ENCODE data around the gene AAGAB.
A peak's percentile ranks its signal among the peaks of the same experiment; 100 is the strongest.
"Not testable (repeated sequence)": the region's sequence is repeated elsewhere in the genome, so short reads cannot be mapped to it uniquely, and the experiment has no call there.

AAGAB gene

GRCh38 chr15:67246606-67247005 lies 7.9 kb downstream of the AAGAB start:
- TF ChIP-seq SP2 (tag by site-specific recombination; IDR thresholded peaks at IDR 0.05), result peak; percentile 8; the same call in 1 of the 2 replicates
- not testable (repeated sequence) for H3K9me3 ChIP-seq (ENCODE audit: control insufficient read depth, insufficient read depth, low read depth, low read length); H3K36me3 ChIP-seq (ENCODE audit: control insufficient read depth in 2 of 2, insufficient read depth in 1 of 2, low read length in 2 of 2); H3K27ac ChIP-seq (ENCODE audit: extremely low read depth, low read depth, low read length); H3K4me3 ChIP-seq (ENCODE audit: low read depth, low read length)
- ChIA-PET POLR2A (interaction anchor here (0.6 kb wide), 1 partner anchor 542 kb away, joined by 4 read pairs; no protein-coding TSS in a partner anchor), CTCF (interaction anchor here (0.7 kb wide), 2 partner anchors 24 to 54 kb away, joined by 3 to 4 read pairs; no protein-coding TSS in a partner anchor)
- H3K4me1 ChIP-seq (ENCODE audit: control insufficient read depth, insufficient read depth, low read length), result peaks cover 12% of the 10 kb centered on the region

DNA sequence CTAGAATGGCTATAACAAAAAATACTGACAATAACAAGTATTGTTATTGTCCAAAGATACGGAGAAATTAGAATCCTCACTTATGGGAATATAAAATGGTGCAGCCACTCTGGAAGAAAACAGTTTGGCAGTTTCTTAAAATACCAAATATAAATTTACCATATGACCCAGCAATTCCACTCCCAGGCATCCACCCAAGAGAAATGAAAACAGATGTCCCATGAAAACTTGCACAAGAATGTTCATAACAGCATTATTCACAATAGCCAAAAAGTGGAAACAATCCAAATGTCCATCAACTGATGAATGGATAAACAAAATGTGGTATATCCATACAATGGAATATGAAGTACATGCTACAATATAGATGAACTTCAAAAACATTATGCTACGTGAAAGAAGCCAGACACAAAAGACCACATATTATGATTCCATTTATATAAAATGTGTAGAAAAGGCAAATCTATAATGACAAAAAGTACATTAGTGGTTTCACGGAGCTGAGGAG lies 9.4 kb downstream of the AAGAB start:
- POLR2A ChIA-PET, result no interaction called here
- Histone ChIP-seq H3K4me3 (ENCODE audit: low read depth, low read length) (no peak overlapping the region), H3K36me3 (ENCODE audit: control insufficient read depth in 2 of 2, insufficient read depth in 1 of 2, low read length in 2 of 2) (peaks cover 4 to 7% of the 10 kb centered on the region in 2 experiments; a peak in 2 of 3 replicates), H3K9me3 (ENCODE audit: control insufficient read depth, insufficient read depth, low read depth, low read length) (no peaks in the 10 kb centered on the region), H3K27ac (ENCODE audit: extremely low read depth, low read depth, low read length) (no peak overlapping the region), H3K4me1 (ENCODE audit: control insufficient read depth, insufficient read depth, low read length) (peaks cover 22% of the 10 kb centered on the region)
- CTCF ChIA-PET, result no interaction called here
- TF ChIP-seq ZNF10 (tag by site-specific recombination; IDR thresholded peaks at IDR 0.05) (peak; percentile 93), ZBTB6 (tag by site-specific recombination; IDR thresholded peaks at IDR 0.05) (no peak)

DNA sequence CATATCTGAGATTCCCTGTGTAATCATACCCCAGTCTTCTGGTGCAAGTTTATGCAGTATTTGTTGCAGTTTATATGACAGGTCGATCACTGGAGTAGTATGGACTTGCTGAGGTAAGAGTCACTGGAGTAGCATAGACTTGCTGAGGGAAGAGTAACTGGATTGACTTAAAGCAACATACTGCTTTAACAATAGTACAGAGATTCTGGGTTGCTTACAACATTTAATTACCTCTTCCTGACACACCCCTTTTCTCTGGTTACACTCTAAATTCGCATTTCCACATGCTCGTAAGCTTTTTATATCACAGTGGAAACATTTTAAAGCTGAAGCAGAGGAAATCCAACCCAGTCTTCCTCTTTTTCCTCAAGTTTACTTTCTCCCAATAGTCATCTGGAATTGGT lies 11.8 kb downstream of the AAGAB start:
- Histone ChIP-seq H3K4me1 (ENCODE audit: control insufficient read depth, insufficient read depth, low read length) (peaks cover 22% of the 10 kb centered on the region), H3K36me3 (ENCODE audit: control insufficient read depth in 2 of 2, insufficient read depth in 1 of 2, low read length in 2 of 2) (peaks cover 4% of the 10 kb centered on the region in 2 experiments; a peak in 2 of 3 replicates), H3K27ac (ENCODE audit: extremely low read depth, low read depth, low read length) (no peak overlapping the region), H3K9me3 (ENCODE audit: control insufficient read depth, insufficient read depth, low read depth, low read length) (no peaks in the 10 kb centered on the region), H3K4me3 (ENCODE audit: low read depth, low read length) (no peak overlapping the region)
- POLR2A ChIA-PET, result interaction anchor here (0.7 kb wide), 1 partner anchor 166 kb away, joined by 4 read pairs; no protein-coding TSS in a partner anchor
- CTCF ChIA-PET, result interaction anchor here (0.6 to 1.7 kb wide), 3 partner anchors 52 to 391 kb away, joined by 3 read pairs; no protein-coding TSS in a partner anchor
- TF ChIP-seq, protein P1, sequence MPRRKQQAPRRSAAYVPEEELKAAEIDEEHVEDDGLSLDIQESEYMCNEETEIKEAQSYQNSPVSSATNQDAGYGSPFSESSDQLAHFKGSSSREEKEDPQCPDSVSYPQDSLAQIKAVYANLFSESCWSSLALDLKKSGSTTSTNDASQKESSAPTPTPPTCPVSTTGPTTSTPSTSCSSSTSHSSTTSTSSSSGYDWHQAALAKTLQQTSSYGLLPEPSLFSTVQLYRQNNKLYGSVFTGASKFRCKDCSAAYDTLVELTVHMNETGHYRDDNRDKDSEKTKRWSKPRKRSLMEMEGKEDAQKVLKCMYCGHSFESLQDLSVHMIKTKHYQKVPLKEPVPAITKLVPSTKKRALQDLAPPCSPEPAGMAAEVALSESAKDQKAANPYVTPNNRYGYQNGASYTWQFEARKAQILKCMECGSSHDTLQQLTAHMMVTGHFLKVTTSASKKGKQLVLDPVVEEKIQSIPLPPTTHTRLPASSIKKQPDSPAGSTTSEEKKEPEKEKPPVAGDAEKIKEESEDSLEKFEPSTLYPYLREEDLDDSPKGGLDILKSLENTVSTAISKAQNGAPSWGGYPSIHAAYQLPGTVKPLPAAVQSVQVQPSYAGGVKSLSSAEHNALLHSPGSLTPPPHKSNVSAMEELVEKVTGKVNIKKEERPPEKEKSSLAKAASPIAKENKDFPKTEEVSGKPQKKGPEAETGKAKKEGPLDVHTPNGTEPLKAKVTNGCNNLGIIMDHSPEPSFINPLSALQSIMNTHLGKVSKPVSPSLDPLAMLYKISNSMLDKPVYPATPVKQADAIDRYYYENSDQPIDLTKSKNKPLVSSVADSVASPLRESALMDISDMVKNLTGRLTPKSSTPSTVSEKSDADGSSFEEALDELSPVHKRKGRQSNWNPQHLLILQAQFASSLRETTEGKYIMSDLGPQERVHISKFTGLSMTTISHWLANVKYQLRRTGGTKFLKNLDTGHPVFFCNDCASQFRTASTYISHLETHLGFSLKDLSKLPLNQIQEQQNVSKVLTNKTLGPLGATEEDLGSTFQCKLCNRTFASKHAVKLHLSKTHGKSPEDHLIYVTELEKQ (tag by site-specific recombination; IDR thresholded peaks at IDR 0.05; ENCODE audit: borderline replicate concordance), result no peak
- 0 out of 2 replicates have a peak, but pooled peaks have one; percentile 33 for TF ChIP-seq KLF1 (tag by site-specific recombination; IDR thresholded peaks at IDR 0.05)
- TF ChIP-seq, protein P2, sequence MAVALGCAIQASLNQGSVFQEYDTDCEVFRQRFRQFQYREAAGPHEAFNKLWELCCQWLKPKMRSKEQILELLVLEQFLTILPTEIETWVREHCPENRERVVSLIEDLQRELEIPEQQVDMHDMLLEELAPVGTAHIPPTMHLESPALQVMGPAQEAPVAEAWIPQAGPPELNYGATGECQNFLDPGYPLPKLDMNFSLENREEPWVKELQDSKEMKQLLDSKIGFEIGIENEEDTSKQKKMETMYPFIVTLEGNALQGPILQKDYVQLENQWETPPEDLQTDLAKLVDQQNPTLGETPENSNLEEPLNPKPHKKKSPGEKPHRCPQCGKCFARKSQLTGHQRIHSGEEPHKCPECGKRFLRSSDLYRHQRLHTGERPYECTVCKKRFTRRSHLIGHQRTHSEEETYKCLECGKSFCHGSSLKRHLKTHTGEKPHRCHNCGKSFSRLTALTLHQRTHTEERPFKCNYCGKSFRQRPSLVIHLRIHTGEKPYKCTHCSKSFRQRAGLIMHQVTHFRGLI (tag by site-specific recombination; IDR thresholded peaks at IDR 0.05), result no peak
- TF ChIP-seq, protein P3, sequence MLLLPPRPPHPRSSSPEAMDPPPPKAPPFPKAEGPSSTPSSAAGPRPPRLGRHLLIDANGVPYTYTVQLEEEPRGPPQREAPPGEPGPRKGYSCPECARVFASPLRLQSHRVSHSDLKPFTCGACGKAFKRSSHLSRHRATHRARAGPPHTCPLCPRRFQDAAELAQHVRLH (tag by site-specific recombination; IDR thresholded peaks at IDR 0.05), result no peak
- no peak for TF ChIP-seq ZSCAN23 (tag by site-specific recombination; IDR thresholded peaks at IDR 0.05)
- no peak for TF ChIP-seq ZNF488 (tag by site-specific recombination; IDR thresholded peaks at IDR 0.05)
- TF ChIP-seq ZNF398 (tag by site-specific recombination; IDR thresholded peaks at IDR 0.05), result no peak
- no peak for TF ChIP-seq ZNF335 (tag by site-specific recombination; conservative IDR thresholded peaks at IDR 0.05)
- TF ChIP-seq PRDM2 (tag by site-specific recombination; IDR thresholded peaks at IDR 0.05; ENCODE audit: borderline replicate concordance), result no peak
- peak; percentile 86 for TF ChIP-seq KLF9 (tag by site-specific recombination; IDR thresholded peaks at IDR 0.05; ENCODE audit: low read depth)
